ENCODE results near the gene DDB1.
A peak's percentile ranks its signal among the peaks of the same experiment; 100 is the strongest.
"Not testable (repeated sequence)": the region's sequence is repeated elsewhere in the genome, so short reads cannot be mapped to it uniquely, and the experiment has no call there.

The DDB1 gene

DNA sequence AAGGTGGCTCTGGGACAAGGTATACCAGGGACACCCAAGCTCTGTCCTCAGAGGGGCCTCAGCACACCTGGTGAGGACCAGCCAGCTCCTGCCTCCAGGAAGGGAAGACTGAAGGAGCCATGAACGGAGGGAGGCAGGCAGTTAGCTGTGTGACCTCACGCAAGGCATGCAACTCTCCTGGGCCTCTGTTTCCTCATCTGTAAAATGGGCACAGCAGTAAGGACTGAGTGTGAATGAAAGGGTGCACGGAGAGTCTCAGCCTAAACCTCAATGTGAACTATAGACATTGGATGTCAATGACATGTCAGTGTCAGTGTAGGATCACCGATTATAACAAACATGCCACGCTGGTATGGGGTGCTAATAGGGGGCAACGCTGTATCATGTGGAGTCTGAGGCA lies 73.5 kb downstream of the DDB1 start:
- TF ChIP-seq, protein P1, sequence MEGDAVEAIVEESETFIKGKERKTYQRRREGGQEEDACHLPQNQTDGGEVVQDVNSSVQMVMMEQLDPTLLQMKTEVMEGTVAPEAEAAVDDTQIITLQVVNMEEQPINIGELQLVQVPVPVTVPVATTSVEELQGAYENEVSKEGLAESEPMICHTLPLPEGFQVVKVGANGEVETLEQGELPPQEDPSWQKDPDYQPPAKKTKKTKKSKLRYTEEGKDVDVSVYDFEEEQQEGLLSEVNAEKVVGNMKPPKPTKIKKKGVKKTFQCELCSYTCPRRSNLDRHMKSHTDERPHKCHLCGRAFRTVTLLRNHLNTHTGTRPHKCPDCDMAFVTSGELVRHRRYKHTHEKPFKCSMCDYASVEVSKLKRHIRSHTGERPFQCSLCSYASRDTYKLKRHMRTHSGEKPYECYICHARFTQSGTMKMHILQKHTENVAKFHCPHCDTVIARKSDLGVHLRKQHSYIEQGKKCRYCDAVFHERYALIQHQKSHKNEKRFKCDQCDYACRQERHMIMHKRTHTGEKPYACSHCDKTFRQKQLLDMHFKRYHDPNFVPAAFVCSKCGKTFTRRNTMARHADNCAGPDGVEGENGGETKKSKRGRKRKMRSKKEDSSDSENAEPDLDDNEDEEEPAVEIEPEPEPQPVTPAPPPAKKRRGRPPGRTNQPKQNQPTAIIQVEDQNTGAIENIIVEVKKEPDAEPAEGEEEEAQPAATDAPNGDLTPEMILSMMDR (IDR thresholded peaks at IDR 0.05; ENCODE audit: low read depth, low read length, missing control alignments), result no peak
- DNase-seq (ENCODE audit: low read depth), result no peak
- H3K4me3 ChIP-seq (ENCODE audit: low read depth, low read length), result no peak overlapping the region

DNA sequence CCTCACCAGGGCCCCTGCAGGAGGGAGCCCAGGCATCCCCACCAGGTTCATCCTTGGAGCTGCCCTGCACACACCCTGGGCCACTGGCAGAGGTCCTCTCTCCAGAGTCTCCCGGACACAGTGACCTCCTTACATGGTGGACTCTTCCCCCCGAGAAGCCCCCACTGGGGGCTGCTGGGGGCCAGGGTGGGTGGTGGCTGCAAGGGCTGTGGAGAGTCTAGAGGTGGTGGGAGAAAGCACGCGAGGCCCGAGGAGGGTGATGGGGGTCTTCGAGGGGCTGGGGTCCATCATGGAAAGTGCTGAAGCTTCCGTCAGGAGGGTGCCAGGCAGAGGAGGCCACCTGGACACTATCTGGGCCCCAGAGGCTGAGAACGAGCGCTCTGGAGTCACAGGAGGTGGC lies 74.4 kb downstream of the DDB1 start:
- DNase-seq (ENCODE audit: low read depth), result no peak
- TF ChIP-seq, protein P1 (IDR thresholded peaks at IDR 0.05; ENCODE audit: low read depth, low read length, missing control alignments), result no peak
- no peak overlapping the region for H3K4me3 ChIP-seq (ENCODE audit: low read depth, low read length)

DNA sequence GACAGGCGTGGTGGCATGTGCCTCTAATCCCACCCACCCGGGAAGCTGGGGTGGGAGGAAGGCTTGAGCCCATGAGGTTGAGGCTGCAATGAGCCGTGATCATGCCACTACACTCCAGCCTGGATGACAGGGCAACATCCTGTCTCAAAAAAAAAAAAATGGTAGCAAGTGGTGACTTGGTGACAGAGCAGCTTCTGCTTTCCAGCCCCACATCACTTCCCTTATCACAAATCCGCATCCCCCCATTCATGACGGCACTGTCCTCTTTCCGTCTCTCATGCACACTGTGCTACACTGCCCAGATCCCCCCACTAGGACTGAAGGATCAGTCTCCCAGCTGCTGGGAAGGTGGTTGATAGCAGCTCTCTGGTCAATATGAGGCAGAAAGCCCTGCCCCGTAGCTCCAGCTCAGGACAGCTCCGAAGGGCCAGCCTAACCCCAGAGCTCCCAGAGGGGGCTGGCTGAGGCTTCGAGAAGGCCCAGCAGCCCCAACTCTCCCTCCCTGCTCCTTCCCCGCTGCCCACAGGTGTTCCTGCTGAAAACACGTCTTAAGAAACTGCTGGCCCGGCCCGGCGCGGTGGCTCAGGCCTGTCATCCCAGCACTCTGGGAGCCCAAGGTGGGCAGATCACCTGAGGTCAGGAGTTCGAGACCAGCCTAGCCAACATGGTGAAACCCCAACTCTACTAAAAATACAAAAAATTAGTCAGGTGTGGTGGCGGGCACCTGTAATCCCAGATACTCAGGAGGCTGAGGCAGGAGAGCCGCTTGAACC lies 76.0 kb downstream of the DDB1 start:
- no peak for DNase-seq (ENCODE audit: low read depth)
- TF ChIP-seq, protein P1 (IDR thresholded peaks at IDR 0.05; ENCODE audit: low read depth, low read length, missing control alignments), result no peak
- H3K4me3 ChIP-seq (ENCODE audit: low read depth, low read length), result no peak overlapping the region

DNA sequence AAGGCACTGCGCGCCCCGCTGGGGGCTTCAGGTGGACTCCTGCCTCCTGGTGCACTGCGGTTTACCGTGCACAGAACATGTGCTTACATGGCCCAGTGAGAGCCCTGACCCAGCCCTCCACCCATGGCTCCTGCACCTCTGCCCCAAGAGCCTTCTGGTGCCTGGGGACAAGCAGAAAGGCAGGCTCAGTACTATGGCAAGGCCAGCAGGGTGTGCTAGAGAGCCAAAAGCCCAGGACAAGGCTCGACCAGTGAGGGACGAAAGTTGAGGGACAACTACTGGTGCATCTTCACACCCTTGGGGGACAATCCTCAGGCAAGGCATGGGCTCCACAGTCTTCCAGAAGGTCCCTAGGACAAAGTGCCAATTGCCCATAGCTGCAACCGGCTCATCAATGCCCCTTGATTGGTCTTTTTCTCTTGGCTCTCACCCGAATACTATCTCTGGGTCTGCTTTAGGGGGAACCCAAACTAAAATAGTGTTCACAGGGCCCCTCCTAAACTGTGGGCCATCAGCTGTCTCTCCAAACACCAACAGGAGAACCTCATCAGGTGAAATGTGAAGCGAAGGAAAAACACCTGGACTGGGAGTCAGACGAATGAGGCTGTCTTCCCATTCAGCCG lies 78.4 kb downstream of the DDB1 start:
- no peak overlapping the region for H3K4me3 ChIP-seq (ENCODE audit: low read depth, low read length)
- TF ChIP-seq, protein P1 (IDR thresholded peaks at IDR 0.05; ENCODE audit: low read depth, low read length, missing control alignments), result peak; percentile 99
- peak; percentile 19 for DNase-seq (ENCODE audit: low read depth)

DNA sequence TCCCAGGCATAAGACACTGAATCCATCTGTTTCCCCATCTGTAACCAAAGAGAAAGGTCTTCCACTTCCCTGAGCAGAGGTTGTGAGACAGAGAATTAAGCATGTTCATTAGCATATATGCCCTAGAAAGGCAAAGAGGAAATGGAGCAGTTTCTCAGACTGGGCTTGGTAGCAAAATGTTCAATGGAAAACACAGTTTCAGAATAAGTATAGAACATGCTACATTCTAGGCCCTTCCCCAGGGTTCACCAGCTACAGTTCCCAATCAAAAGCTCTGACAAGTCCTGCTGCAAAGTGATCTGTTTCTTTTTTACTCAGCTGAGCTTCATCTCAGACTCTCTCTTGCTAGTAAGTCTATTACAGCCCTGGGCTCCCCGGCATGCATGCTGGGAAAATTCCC lies 80.6 kb downstream of the DDB1 start:
- not testable (repeated sequence) for H3K4me3 ChIP-seq (ENCODE audit: low read depth, low read length); DNase-seq (ENCODE audit: low read depth)

DNA sequence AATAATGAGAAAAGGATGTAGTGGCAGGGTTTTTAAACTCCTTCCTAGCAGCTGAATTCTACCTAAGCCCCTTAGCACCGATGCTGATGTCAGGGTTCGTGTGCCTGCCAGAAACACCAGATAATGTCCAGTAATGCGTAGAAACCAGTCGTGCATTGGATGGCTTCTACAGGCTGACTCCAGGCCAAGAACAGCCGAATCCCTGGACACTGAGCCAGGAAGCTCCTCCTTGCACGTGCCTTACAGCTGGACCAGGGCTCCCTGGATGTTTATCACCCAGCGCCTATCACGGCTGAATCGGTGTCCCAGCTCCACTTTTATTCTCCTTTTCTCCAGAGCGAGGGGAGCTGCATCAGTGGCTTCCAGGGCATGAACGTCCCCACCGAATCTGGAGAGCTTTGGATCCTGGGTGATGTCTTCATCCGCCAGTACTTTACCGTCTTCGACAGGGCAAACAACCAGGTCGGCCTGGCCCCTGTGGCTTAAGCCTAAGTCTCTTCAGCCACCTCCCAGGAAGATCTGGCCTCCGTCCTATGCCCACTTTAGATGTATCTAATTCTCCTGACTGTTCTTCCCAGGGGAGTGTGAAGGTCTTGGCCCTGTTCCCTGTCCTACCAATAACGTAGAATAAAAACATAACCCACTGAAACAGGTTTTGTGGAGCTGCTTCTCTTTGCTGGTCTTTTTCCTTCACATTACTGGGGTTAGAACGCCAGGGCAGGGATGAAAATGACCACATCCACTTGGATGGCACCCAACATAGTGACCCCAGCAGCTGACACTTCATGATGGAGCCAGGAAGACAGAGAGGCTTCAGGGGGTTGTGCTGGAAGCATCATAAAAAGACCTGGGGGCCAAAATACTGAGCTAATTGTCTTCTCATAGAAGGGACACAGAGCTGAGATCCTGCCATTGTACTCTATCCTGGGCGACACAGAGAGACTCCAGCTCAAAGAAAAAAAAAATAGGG lies 81.8 kb downstream of the DDB1 start:
- DNase-seq (ENCODE audit: low read depth); H3K4me3 ChIP-seq (ENCODE audit: low read depth, low read length): not testable (repeated sequence)

All from GM12864 (cell line).